GM12892 (cell line): ENCODE measurements around the gene OR5AK2.

Experiments used
- POLR2A ChIP-seq: IDR thresholded peaks from 2 replicates; pipeline ENCODE4 v1.6.1; 2011; ENCODE audit warnings: low read depth, low read length, control low read depth
- POLR2AphosphoS5 ChIP-seq: IDR thresholded peaks from 2 replicates; pipeline ENCODE4 v1.6.1; 2011; ENCODE audit warnings: low read depth, low read length, control low read depth
- TAF1 ChIP-seq: IDR thresholded peaks from 2 replicates; pipeline ENCODE4 v1.6.1; 2011; ENCODE audit warnings: low read depth, mild to moderate bottlenecking, control low read depth, low read length, borderline replicate concordance

GRCh38 chr11:56988614-56989013 lies at the start of gene OR5AK2:
- TF ChIP-seq POLR2A (no peak), POLR2AphosphoS5 (no peak), TAF1 (no peak)
